Measurements from ENCODE around the gene CCDC187. TPM values are rescaled to one million over a fixed set of nuclear protein-coding genes. Genes with fewer than 3 reads are reported as not detected.

Gene CCDC187
- total and polyA plus RNA-seq, 2 of the 4 experiments (the other 2 are of a cell fraction): not detected

DNA sequence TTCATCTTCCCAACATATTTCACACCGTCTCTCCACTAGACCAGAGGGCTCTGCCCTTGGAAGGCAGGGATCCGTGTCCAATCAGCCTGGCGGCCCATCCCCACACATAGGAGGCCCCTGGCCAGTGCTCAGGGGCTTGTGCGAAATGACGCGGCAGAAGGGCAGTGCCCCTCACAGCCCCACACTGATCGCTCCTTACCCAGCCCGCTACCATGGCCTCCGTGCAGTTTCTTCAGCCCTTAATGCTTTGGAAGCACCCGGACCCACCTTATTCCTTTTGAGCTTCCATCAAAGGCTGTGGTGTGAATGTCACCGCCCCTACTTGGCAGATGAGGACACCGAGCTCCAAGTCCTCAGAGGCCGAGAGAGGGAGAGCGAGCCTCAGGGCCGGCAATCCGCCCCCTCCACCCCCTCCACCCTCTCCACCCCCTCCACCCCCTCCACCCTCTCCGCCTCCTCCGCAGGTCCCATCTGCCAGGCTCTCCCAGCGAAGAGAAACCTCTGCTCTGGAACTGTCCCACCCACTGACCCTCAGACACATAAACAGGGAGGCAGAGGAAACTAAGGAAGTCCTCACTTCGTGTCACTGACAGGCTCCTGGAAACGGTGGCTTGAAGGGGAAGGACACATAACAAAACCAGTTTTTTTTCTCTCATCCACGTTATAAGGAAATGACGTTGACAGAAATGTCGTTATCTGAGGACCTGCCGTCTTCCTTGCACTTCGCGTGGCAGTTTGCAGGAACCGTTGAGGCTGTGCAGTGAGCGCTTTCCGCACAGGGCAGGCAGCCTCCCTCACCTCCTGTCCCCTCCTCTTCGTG lies 72.2 kb downstream of the CCDC187 start:
- H3K23ac ChIP-seq (ENCODE audit: low read depth, low read length): no peak overlapping the region
- H2AFZ ChIP-seq (replicated peaks; ENCODE audit: low read length, poor library complexity): no peak overlapping the region
- no peak overlapping the region for H2BK15ac ChIP-seq (ENCODE audit: low read depth, low read length)
- H3K18ac ChIP-seq (ENCODE audit: low read depth, low read length): no peak overlapping the region
- no peak for ATAC-seq (ENCODE audit: low read depth)
- no peaks in the 10 kb centered on the region for H3K9me3 ChIP-seq (ENCODE audit: control insufficient read depth, insufficient read depth, low read length)
- no peak overlapping the region for H3K4ac ChIP-seq (ENCODE audit: low read depth, low read length)
- peaks cover 6% of the 10 kb centered on the region; the same call in 1 of the 2 replicates for H3K9me1 ChIP-seq (ENCODE audit: insufficient read depth, low read length)
- no peak overlapping the region for H2AK9ac ChIP-seq (replicated peaks; ENCODE audit: low read depth, low read length, poor library complexity)
- no peak overlapping the region for H2BK5ac ChIP-seq (ENCODE audit: low read depth, low read length, poor library complexity, severe bottlenecking)
- H3K9ac ChIP-seq (ENCODE audit: low read depth, low read length): no peak overlapping the region
- H3K4me2 ChIP-seq (ENCODE audit: low read depth, low read length): no peak overlapping the region
- in situ Hi-C loops (cut with MboI; ENCODE audit: low sequenced_read_pairs): no loop called here
- no peaks in the 10 kb centered on the region for H3K27me3 ChIP-seq (ENCODE audit: control insufficient read depth, insufficient read depth, low read length)
- ChIA-PET CTCF (no interaction called here), POLR2A (ENCODE audit: unreplicated experiment) (no interaction called here)
- H3K27ac ChIP-seq (ENCODE audit: insufficient read depth, low read length): no peak overlapping the region
- no peak overlapping the region for H2BK120ac ChIP-seq (ENCODE audit: low read depth, low read length)
- peaks cover 9% of the 10 kb centered on the region for H3K36me3 ChIP-seq (ENCODE audit: control insufficient read depth, insufficient read depth, low read length)
- TF ChIP-seq, protein P1, sequence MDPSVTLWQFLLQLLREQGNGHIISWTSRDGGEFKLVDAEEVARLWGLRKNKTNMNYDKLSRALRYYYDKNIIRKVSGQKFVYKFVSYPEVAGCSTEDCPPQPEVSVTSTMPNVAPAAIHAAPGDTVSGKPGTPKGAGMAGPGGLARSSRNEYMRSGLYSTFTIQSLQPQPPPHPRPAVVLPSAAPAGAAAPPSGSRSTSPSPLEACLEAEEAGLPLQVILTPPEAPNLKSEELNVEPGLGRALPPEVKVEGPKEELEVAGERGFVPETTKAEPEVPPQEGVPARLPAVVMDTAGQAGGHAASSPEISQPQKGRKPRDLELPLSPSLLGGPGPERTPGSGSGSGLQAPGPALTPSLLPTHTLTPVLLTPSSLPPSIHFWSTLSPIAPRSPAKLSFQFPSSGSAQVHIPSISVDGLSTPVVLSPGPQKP (IDR thresholded peaks at IDR 0.05; ENCODE audit: borderline replicate concordance, low read depth, low read length): no peak
- no peak for TF ChIP-seq CHD1 (IDR thresholded peaks at IDR 0.05; ENCODE audit: low read depth, low read length)
- no peak for TF ChIP-seq CEBPB (IDR thresholded peaks at IDR 0.05; ENCODE audit: low read depth, low read length)
- no peak for TF ChIP-seq RCOR1 (IDR thresholded peaks at IDR 0.05; ENCODE audit: insufficient replicate concordance, low read length)
- no peak for DNase-seq
- no TSS peak for BruUV-seq (replicated peaks)
- peaks cover 6% of the 10 kb centered on the region; the same call in 1 of the 2 replicates for H3K4me1 ChIP-seq (ENCODE audit: control insufficient read depth, insufficient read depth, low read length)
- H3K79me1 ChIP-seq (ENCODE audit: low read depth in 1 of 2, low read length in 2 of 2): peaks cover 7 to 34% of the 10 kb centered on the region in 2 experiments
- H3K14ac ChIP-seq (replicated peaks; ENCODE audit: low read depth, low read length): no peak overlapping the region
- H4K8ac ChIP-seq (ENCODE audit: low read depth in 2 of 2, low read length in 2 of 2): no peak overlapping the region
- WGBS, 2 experiments (ENCODE audit: extremely low coverage in 2 of 2, insufficient read length in 1 of 2): 85% methylated on average over 15 of the region's 31 CpGs; no CpG with 5 or more reads in 1 of the 2 experiments
- H2BK20ac ChIP-seq (ENCODE audit: low read depth, low read length): no peak overlapping the region
- no peak overlapping the region for H2AK5ac ChIP-seq (ENCODE audit: low read depth, low read length)
- H4K91ac ChIP-seq (ENCODE audit: insufficient read depth, low read depth, low read length): no peak overlapping the region
- intact Hi-C loops (cut with micrococcal nuclease): no loop called here
- no peak overlapping the region for H4K5ac ChIP-seq (ENCODE audit: low read depth, low read length)
- dilution Hi-C loops (cut with HindIII; ENCODE audit: low sequenced_read_pairs, unreplicated experiment): no loop called here
- peaks cover 25% of the 10 kb centered on the region for H4K20me1 ChIP-seq (ENCODE audit: insufficient read depth, low read length)
- H3K56ac ChIP-seq (ENCODE audit: extremely low read depth, insufficient read depth, low read length): no peak overlapping the region
- no peak overlapping the region for H3K4me3 ChIP-seq (ENCODE audit: insufficient read depth, low read depth, low read length)
